GM12864 (cell line): ENCODE measurements around the gene PROS1.

Source experiments
- DNase-seq: peaks from one replicate; pipeline ENCODE4 v3.0.0-alpha.2; 2011; ENCODE audit warnings: low read depth
- H3K4me3 ChIP-seq: 2 replicates; pipeline ENCODE4 v1.5.1; 2011; ENCODE audit warnings: mild to moderate bottlenecking, low read depth, low read length, control low read depth
- TF ChIP-seq, protein P1 (sequence below): IDR thresholded peaks from 2 replicates; pipeline ENCODE4 v1.5.1; 2011; ENCODE audit warnings: low read depth, mild to moderate bottlenecking, moderate library complexity, low read length, control low read depth, inconsistent platforms; ENCODE audit errors: missing control alignments

The PROS1 gene

DNA sequence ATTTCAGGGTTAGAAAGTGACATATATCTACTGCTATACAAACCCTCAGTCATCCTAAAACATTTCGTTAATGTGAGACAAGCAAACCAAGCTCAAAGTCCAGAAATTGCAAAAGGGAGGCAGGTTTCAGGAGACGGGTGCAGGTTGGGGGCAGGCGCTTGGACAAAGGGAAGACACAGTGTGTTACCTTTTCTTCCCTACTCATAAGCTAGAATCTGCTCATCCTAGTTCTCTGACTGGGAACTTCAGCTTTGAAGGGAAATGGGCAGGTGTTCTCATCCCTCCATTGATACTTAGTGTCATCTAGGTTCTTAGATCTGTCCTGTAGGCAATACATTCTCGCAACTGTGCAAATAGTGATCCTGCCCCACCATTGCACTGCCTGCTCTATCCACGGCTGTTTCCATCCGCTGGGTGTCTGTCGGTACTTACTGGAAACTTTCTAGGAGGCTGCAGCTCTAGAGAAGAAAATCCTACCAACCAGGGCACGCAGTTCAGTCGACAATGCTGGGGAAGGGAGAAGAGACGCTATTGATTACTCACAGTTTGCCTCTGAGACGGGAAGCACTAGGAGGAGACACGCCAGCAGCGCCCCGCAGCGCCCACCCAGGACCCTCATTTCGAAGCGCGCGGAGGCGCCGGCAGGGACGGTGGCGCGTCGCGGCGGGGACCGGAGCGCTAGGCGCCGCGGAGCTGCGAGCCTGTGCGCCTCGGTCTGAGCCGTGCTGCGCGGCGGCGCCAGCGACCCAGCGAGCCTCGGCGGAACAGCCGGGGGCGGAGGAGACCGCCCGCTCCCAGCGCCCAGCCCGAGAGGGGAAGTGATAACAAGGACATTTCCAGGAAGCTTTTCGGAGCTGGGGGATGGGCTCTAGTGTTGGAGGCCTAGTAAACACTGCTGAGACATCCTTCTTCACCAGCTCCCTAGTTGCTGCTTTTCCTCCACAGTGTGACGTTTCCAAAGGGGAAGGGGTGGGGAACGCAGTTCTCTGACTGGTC is at the start of gene PROS1:
PROS1 (minus strand) TSS at position 766 of the 996 bp plus-strand sequence; CDS start at position 619, 147 bp downstream.
- TF ChIP-seq, protein P1, sequence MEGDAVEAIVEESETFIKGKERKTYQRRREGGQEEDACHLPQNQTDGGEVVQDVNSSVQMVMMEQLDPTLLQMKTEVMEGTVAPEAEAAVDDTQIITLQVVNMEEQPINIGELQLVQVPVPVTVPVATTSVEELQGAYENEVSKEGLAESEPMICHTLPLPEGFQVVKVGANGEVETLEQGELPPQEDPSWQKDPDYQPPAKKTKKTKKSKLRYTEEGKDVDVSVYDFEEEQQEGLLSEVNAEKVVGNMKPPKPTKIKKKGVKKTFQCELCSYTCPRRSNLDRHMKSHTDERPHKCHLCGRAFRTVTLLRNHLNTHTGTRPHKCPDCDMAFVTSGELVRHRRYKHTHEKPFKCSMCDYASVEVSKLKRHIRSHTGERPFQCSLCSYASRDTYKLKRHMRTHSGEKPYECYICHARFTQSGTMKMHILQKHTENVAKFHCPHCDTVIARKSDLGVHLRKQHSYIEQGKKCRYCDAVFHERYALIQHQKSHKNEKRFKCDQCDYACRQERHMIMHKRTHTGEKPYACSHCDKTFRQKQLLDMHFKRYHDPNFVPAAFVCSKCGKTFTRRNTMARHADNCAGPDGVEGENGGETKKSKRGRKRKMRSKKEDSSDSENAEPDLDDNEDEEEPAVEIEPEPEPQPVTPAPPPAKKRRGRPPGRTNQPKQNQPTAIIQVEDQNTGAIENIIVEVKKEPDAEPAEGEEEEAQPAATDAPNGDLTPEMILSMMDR: no peak
- no peak for DNase-seq
- peak within 1 kb of the TSS; percentile 39 for H3K4me3 ChIP-seq

GRCh38 chr3:94020293-94020692 is 46.6 kb upstream of the PROS1 start:
- TF ChIP-seq, protein P1: no peak
- no peak overlapping the region for H3K4me3 ChIP-seq
- DNase-seq: no peak

- TF ChIP-seq, protein P1: no peak
- DNase-seq: no peak
- no peak overlapping the region for H3K4me3 ChIP-seq
Measured at GRCh38 chr3:94019659-94020058, 46.0 kb upstream of the PROS1 start.

DNA sequence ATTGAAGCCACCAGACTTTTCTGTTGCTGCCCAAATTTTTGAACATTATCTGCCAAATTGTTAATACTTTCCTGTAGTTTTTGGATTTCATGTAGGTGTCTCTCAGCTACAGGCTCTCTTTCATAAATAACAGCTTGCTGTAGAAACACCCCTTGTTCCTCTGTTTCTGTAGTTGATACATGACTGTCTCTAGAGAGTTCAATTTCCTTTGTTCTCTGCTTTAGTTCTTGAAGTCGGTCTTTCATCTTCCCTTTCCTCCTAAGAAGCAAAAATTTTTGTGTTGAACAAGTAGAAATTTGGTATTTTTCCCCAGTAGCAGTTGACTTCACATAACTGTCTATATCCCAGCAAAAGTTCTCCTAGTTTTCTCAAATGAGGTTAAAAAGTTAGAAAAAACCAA is 41.3 kb upstream of the PROS1 start:
- H3K4me3 ChIP-seq: no peak overlapping the region
- TF ChIP-seq, protein P1: no peak
- no peak for DNase-seq

- no peak overlapping the region for H3K4me3 ChIP-seq
- no peak for DNase-seq
- TF ChIP-seq, protein P1: no peak
Measured at GRCh38 chr3:94012185-94012584, 38.5 kb upstream of the PROS1 start.

GRCh38 chr3:94011233-94011711 is 37.6 kb upstream of the PROS1 start:
- no peak for DNase-seq
- no peak overlapping the region for H3K4me3 ChIP-seq
- TF ChIP-seq, protein P1: no peak
